HK-2 (cell line): ENCODE results near the gene LGI4.
A peak's percentile ranks its signal among the peaks of the same experiment; 100 is the strongest.

Experiments
- DNase-seq: peaks from one replicate; pipeline ENCODE4 v3.0.0-alpha.2; 2018; ENCODE audit not compliant: unreplicated experiment

Gene LGI4

DNA sequence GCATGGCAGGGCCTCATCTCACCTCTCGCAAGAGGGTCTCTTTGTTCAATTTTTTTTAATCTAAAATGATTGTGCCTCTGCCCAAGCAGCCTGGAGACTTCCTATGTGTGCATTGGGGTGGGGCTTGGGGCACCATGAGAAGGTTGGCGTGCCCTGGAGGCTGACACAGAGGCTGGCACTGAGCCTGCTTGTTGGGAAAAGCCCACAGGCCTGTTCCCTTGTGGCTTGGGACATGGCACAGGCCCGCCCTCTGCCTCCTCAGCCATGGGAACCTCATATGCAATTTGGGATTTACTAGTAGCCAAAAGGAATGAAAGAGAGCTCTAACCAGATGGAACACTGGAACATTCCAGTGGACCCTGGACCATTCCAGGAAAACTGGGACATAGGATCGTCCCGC, 11.3 kb downstream of the LGI4 start:
- no peak for DNase-seq

DNA sequence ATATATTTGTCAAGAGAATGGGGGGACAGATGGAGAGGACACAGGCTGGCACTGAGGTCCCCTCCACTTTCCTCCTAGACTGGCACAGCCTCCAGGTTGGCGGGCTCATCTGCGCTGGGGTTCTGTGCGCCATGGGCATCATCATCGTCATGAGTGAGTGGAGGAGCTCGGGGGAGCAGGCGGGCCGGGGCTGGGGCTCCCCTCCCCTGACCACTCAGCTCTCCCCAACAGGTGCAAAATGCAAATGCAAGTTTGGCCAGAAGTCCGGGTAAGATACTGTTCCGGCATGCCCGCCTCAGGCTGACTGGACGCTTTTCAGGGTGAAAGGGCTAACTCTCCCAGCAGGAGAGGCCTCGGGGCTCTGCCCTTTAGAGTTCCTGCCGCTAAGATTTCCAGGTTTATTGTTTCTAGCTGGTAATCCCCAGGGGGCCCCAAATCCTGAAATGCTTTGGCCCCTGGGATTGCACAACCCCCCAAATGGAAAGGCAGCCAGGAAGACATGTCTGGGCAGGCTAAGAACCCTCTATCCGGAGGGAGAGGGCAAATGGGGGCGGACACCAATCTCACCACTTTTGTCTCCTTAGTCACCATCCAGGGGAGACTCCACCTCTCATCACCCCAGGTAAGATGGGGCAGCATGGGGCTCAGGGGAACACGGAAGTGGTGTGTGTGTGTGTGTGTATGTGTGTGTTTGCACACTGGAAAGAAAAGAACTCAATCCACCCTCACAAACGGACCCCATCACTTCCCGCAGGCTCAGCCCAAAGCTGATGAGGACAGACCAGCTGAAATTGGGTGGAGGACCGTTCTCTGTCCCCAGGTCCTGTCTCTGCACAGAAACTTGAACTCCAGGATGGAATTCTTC, 11.9 kb downstream of the LGI4 start:
- DNase-seq: no peak

DNA sequence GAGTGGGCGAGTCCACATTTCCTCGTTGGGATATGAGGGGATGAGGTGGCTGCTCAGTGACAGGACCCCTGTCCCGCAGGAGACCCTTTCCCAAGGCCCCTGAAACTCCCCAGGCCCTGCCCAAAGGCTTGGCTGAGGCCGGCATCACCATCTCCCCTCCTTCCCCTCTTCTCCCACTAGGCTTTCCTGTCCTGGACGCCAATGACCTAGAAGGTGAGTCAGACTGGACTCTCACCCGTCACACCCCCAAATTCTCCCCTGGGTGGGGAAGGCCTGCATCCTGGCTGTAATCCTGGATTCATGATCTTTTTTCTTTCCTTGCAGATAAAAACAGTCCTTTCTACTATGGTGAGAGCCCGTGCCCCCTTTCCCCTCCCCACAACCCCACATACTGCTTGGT, 14.0 kb downstream of the LGI4 start:
- no peak for DNase-seq

DNA sequence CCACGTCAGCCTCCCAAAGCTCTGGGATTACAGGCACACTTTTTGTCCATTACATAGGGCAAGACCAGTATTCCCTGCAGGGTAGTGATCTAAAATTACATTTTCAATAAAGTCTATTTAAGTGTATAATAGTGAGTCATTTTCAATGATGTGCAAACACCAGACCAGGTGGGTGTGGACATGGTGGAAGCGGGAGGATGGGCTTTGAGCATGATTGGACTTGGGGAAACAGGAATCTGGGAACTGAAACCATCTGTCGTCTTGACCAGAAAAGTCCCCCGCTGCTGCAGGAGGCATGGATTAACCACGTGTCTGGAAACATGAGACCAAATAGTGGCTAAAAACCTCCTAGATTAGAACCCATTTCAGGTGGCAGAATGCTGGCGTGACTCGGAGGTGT, 14.4 kb downstream of the LGI4 start:
- DNase-seq: no peak

DNA sequence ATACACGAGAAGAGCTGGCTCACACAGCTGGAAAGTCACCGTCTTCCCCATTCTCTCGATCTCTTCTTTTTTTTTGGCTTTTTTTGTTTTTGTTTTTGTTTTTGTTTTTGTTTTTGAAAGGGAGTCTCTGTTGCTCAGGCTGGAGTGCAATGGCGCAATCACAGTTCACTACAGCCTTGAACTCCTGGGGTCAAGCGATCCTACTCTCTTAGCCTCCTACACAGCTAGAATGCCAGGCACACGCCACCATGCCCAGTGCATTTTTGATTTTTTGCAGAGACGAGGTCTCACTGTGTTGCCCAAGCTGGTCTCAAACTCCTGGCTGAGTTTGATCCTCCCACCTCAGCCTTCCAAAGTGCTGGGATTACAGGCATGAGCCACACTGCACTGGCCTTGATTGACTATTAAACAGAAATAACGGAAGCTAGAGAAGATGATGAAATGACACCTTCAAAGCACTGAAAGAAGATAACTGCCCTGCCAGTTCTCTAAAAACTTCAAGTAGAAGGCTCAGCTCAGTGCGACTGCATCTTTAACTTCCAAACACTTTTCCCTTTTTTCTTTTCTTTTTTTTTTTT, 15.2 kb downstream of the LGI4 start:
- no peak for DNase-seq

DNA sequence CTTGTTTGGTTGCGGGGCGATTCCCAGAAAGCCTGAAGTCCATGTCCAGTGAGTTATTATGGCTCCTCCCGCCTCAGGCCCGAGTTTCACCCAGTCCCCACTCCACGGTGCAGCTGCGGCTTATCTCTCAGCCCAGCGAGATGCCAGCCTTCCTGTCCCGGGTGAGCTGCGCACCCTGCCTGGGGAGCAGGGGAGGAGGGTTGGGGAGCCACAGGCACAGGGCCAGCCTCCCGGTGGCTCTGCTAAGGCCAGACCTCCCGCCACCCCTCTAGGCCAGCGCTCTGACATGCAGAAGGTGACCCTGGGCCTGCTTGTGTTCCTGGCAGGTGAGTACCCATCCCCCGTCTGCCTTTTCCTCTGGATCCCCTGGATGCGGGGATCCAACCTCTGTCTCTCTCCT, 15.8 kb downstream of the LGI4 start:
- no peak for DNase-seq

DNA sequence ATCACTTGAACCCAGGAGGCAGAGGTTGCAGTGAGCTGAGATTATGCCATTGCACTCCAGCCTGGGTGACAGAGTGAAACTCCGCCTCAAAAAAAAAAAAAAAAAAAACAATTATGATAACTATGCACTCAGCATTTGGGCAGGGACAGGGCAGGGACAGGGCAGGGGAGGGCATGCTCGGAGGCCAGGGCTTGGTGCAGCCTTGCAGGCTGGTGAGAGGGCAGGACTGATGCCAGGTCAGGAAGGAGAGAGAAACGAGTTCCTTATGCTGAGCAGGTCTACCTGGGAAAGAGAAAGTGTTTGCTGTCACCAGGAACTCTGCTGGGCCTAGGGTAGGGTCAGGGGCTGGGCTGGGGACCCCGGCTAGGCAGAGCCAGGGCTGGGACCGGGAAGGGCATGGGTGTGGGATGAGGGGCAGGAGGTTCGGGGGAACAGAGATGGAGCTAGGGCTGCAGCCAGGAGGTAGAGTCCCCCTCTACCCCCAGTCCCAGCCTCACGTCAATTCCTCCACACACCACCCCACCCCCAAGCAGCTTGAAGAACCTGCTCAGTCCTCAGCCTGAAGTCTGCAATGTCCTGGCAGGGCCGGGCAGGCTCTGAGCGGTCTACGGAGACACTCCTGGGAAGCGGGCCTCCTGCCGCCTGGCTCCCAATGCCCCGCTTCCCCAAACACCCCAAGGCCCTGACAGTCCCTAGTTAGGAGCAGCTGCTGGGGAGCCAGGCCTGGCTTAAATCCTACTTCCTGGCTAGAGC, 16.4 kb downstream of the LGI4 start:
- DNase-seq: no peak

DNA sequence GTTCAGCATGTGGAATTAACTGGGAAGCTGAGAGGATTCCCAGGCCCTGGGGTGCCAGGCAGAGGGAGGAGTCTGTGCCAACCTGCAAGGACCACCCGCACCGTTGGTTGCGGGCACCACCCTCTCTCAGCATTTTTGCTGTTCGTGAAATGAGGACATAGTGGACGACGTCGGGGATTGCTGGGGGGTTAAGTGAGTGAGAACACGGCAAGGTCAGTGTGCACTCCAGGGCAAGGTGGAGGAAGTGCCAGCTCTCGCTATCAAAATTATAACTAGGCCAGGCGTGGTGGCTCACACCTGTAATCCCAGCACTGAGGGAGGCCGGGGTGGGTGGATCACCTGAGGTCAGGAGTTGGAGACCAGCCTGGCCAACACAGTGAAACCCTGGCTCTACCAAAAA, 17.1 kb downstream of the LGI4 start:
- no peak for DNase-seq

DNA sequence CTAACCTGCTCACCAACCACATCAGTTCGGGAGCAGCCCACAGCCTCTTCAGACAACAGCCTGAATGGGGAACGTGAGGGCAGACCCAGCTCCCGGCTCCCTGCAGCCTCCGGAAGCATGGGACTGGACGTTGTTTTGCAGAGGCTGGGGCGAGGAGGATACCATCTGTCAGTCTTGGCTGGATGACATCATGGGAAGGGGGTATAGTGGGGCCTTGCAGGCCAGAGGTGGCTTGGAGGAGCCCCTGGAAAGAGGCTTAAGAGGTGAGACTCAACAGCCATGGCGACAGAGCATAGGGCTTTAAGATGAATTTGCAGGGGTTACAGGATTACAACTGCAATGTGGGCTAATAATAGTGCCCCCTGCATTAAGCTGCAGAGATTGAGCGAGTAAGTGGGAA, 17.7 kb downstream of the LGI4 start:
- no peak for DNase-seq

DNA sequence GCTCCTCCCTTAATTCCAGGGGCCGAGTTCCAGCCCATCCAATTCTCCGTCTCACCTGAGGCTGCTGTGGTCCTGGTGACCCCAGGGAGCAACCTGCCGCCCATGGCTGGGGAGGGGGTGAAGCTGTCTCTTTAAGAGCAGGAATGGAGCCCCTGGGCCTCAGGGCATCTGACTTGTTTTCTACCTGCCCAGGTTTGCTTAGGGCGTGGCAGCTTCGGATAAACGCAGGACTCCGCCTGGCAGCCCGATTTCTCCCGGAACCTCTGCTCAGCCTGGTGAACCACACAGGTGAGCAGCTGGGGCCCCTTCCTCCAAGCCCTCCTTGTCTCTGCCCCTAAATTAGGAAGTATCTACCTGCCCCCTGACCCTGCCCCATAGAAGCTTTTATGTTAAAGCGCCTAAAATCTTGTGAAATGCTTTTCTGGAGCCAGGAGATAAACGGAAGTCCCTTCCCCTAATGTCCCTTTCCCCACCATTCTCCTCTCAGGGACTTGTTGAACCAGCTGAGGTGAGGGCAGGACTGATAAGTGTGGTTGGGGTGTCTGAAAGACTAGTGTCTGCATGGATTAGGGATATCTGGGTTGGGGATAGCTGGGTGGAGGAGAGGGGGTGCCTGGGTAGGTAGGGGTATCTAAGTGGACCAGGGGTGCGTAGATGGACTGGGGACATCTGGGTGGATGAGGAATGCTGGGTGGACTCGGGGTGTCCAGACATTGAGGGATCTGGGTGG, 18.6 kb downstream of the LGI4 start:
- DNase-seq: no peak

DNA sequence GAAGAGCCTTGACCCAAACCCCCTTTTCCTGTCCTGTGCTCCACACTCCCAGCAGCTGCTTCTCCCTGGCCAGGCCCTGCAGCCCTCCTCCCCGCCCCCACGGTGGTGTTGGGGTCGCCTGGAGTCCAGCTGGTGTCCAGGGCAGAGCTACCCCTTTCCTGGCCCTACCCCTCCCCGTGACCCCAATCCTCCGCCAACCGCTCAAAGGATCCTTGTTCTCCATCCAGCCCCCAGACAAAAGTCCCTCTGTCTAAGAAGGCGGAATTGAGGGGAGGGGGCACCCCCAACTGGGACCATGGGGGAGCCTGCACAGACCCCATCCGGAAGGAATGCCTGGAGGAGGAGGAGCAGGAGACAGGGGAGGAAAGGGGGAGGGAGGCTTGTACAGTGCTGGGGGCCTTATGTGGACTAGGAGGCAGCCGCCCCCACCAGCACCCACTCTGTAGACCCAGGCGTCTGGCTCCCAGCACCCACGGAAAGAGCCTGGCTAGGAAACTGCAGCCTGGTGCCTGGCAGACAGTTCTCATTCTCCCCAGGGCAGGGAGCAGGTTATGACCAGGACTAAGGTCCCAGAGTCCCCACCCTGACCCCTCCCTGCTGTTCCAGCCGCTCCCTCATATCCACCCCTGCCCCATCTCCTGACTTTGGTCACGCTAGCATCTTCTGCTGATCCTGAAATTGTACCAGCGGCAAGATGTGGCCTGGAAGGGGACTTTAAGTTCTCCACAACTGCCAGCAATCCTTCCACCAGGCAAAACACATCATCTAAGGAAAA, 19.5 kb downstream of the LGI4 start, which contains the start of gene FXYD3:
FXYD3 (plus strand) TSS at position 647 of the 775 bp plus-strand sequence. CDS start 3,554 bp downstream, outside the sequence.
- no peak for DNase-seq

DNA sequence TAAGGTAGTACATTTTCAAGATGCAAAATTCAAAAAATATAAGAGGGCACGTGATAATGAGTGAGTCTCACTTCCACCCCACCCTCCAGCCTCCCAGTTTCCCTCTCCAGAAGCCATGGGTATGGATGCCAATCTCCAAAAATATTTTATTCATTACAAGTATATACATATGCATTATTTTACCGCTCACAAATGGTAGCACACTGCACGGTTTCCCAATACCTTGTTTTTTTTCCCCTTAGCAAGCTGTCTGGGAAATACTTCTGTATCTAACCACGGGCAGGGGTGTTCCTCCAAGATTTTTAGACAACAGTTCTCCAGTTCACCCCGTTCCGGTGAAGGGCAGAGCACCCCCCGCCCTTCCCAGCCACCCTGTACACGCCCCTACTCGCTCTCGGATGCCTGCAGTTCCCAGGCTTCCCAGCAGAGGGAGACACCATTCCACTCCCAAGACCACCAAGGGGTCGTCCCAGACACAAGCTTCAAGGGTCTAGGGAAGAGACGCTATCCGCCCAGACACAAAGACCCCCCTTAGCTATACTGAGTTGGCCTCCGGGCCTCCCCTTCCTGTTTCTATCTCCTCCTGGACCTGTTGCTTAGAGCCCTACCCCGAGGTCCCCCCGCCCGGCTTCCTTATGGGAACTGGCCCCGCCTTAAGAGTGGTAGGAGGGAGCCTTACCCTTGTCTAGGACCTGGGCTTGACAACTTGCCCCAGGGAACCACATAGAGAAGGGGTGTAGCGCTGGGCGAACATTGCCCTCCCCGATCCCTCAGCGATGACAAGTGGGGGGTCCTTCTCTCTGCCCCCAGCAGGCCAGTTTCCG, 20.3 kb downstream of the LGI4 start:
- DNase-seq: peak; percentile 48

DNA sequence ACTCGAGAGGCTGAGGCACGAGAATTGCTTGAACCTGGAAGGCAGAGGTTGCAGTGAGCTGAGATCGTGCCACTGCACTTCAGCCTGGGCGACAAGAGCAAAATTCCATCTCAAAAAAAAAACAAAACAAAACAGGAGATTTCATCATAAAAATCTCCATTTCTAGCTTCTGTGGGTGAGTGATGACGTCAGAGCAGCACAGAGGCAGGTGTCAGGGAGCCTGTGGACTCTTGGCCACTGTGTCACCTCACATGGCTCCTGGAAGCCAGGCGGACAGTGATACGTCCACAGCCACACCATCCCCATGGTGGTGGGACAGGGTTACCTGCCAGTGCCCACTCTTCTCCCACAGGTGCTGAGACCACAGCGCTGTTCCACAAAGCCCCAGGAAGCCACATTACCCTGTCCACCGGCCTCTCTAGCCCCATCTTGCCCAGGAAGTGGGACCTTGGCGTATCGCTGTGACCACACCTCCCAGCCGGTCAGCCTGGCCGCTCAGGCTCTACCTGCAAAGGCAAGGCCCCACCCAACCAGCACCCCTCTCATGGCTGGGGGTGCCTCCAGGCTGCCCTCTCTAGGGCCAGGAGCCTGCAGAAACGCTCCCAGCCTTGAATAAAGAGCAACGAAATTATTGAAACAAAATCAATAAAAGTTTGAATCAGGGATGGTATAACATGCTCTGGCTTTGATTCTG, 21.7 kb downstream of the LGI4 start:
- DNase-seq: no peak

DNA sequence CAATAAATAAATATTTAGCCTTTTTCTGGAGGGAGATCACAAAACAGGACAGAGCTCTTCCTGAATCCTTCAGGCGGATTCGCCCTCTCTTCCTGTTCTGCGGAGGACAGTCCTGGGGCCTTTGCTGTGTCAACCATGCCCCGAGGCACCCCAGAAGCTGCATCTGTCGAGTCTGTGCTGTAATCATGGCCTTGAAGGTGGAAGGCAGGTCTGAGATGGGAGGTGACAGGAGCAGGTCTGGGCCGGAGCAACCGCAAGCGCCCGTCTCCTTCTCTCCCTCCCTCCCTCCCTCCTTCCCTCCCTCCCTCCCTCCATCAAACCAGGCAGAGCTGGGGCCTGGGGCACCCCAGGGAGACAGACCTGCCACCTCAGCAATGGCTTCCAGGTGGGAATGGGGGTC, 23.9 kb downstream of the LGI4 start:
- no peak for DNase-seq

DNA sequence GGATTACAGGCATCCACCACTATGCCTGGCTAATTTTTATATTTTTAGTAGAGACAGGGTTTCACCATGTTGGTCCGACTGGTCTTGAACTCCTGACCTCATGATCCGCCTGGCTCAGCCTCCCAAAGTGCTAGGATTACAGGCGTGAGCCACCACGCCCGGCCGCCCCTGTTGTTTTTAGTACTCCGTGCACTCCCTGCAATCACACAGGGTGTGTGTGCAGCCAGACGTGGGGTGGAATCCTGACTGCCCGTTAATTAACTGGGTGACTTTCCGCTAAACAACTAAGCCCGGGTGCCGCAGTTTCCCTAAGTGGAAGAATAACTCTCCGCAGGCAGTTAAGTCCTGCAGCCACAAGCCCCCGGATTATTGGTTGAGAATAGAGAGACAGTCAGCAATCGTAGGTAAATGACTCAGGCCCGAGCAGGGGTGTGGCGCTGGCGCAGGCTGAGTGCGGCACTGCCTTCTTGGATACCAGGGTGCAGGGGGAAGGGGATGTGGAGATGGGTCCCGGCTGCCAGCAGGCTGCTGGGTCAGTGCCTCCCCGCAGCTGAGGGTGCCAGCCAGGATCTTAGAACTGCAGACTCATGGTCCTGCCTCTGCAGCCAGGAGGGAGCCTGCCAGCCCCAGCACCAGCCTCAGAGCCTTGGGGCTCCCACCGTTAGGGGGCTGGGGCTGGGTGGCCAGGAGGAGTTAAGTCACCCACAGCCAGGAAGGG, 25.3 kb downstream of the LGI4 start:
- no peak for DNase-seq

DNA sequence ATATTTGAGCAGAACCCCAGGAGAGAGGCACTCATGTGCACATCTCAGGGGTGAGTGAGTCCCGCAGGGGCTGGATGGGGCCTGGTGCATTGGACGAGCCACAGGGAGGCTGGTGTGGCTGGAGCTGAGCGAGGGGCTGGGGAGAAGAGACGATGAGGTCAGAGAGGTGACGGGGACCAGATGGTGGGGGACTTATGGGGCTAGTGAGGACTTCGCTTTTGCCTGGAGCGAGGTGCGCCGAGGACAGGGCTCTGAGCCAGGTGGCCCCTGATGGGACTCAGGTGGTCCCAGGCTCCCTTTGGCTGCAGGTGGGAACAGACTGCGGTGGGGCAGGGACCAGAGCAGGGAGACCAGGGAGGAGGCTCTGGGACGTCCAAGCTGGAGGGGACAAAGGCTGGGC, 26.1 kb downstream of the LGI4 start:
- DNase-seq: no peak

DNA sequence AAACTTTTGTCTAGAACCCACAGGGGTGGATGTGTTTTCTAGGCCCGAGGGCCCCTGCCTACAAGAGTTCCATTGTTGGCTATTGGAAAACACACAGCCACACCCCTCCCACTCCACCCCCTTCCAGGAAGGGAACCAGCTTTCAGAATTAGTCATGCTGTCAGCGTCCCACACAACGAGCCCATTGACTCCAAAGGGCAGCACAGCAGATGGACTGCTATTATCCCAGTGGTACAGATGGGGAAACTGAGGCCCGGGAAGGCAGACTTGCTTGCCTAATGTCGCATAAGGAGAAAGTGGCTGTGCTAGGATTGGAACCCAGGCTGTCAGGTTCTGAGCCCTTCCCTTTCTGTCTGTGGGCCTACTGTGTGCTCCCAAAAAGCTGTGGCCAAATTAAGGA, 27.3 kb downstream of the LGI4 start:
- no peak for DNase-seq

DNA sequence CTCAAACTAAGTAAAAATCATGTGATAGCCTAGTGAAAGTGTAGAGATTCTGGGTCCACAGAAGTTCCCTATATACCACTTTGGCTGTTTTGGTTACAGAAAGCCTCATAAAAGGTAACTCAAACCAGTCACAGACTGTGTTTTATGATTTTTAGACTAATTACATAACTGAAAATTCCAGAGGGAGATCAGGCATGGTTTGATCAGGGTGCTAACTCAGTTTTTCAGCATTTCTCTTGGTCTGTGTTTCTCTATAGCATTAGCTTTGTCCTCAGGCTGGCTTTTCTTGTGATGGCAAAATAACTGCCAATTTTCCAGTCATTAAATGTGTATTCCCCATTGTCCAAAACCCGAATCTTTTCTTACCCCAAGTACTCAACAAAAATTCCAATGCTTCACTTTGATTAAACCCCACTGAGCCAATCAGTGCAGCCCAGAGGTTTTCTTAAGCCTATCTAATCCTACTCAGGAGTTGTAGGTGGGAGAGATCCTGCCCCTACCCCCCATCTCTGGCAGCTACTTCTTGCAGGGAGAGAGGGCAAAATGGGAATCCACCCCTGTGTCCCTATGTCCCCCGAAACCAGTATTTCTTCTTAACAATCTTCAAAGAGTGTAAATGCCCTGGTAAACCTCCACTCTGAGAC, 27.8 kb downstream of the LGI4 start:
- DNase-seq: no peak

DNA sequence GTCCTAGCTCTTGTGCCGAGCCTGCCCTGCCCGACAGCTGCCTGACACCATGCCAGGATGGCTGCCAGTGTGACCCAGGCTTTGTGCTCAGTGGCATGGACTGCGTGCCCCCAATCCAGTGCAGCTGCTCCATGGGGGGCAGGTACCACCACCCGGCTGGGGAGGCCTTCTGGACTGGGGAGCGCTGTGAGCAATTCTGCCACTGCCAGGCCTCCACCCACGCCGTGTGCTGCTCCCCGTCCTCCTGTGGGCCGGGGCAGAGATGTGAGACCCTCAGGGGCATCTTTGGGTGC, 28.6 kb downstream of the LGI4 start:
- no peak for DNase-seq
